ENCODE data around the gene HMGN2.

DNA sequence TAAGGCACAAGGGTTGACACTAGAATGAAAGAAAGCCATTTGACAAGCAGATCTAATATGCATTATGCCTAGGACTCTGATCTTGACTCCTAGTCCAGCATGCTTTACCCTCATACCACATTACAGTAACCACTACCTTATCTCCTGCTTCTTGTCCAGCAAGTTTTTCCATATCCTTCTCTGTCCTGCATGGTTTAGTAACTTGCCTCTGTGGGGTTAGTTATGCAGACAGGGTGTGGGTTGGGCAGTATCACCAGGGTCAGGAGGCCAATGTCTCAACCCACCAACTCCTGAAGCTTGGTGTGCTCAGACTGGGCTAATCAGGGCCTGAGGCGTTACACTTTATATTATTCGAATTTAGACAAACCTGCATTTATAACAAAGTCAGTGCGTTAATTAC is 21.3 kb upstream of the HMGN2 start:
- TF ChIP-seq, protein P1, sequence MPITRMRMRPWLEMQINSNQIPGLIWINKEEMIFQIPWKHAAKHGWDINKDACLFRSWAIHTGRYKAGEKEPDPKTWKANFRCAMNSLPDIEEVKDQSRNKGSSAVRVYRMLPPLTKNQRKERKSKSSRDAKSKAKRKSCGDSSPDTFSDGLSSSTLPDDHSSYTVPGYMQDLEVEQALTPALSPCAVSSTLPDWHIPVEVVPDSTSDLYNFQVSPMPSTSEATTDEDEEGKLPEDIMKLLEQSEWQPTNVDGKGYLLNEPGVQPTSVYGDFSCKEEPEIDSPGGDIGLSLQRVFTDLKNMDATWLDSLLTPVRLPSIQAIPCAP (CRISPR knock-in tag; IDR thresholded peaks at IDR 0.05; ENCODE audit: low read depth) = no peak
- TF ChIP-seq SUZ12 (IDR thresholded peaks at IDR 0.05; ENCODE audit: low read depth, low read length) (no peak), SP1 (IDR thresholded peaks at IDR 0.05) (no peak), SP1 (CRISPR knock-in tag; IDR thresholded peaks at IDR 0.05) (no peak), ZNF124 (CRISPR knock-in tag; IDR thresholded peaks at IDR 0.05) (no peak), POLR2AphosphoS5 (IDR thresholded peaks at IDR 0.05; ENCODE audit: low read depth, low read length) (no peak), MED13 (CRISPR knock-in tag; IDR thresholded peaks at IDR 0.05) (no peak), CCAR2 (optimal IDR thresholded peaks at IDR 0.05; ENCODE audit: low read depth, low read length) (no peak), ZZZ3 (CRISPR knock-in tag; IDR thresholded peaks at IDR 0.05; ENCODE audit: borderline replicate concordance) (no peak), ZNF589 (CRISPR knock-in tag; conservative IDR thresholded peaks at IDR 0.05) (no peak)

All from HepG2 (cell line).